AG10803 (cell line): ENCODE results near the gene PHF21B.

Source experiments
- DNase-seq: peaks from one replicate; pipeline ENCODE4 v3.0.0; 2010; ENCODE audit warnings: low read depth
- H3K4me3 ChIP-seq: 2 replicates; pipeline ENCODE4 v1.5.1; 2011; ENCODE audit warnings: mild to moderate bottlenecking, low read length, control low read depth
- TF ChIP-seq, protein P1 (sequence below): conservative IDR thresholded peaks from 2 replicates; pipeline ENCODE4 v1.5.1; 2011; ENCODE audit warnings: mild to moderate bottlenecking, low read length, control low read depth, inconsistent platforms

The PHF21B gene

DNA sequence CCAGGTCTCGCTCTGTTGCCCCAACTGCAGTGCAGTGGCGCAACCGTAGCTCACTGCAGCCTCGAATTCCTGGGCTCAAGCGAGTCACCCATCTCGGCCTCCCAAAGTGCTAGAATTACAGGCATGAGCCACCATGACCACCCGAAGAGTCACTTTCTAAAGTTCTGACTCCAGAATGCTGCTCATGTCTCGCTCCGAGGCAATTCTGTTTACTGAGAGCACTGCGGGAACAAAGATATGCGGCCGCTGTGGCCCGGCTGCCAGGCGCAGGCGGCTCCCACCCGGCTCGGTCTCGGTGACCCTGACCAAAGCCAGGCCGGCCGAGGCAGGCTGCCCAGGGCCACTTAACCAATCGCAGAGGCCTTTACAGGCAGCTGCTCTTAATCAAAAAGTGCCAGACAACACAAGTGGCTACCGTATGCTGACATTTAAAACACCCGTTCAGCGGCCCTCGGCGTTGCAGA lies 78.7 kb downstream of the PHF21B start:
- H3K4me3 ChIP-seq, result no peak overlapping the region
- DNase-seq, result peak; percentile 16
- TF ChIP-seq, protein P1, sequence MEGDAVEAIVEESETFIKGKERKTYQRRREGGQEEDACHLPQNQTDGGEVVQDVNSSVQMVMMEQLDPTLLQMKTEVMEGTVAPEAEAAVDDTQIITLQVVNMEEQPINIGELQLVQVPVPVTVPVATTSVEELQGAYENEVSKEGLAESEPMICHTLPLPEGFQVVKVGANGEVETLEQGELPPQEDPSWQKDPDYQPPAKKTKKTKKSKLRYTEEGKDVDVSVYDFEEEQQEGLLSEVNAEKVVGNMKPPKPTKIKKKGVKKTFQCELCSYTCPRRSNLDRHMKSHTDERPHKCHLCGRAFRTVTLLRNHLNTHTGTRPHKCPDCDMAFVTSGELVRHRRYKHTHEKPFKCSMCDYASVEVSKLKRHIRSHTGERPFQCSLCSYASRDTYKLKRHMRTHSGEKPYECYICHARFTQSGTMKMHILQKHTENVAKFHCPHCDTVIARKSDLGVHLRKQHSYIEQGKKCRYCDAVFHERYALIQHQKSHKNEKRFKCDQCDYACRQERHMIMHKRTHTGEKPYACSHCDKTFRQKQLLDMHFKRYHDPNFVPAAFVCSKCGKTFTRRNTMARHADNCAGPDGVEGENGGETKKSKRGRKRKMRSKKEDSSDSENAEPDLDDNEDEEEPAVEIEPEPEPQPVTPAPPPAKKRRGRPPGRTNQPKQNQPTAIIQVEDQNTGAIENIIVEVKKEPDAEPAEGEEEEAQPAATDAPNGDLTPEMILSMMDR, result no peak

DNA sequence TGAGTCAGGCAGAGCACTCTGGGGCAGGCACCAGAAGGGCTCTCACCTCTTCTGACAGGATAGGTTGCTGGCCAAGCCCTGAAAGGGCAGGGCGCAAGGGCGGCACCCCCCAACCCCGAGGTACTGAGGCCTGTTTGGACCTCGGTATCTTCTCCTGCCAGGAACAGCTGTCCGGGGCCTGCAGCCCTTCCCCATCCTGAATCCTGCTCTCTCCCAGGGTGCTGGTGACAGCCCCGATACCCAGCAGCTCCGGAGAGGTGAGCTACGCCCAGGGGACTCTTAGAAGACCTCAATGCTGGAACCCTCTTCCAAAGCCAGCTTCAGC lies 79.1 kb downstream of the PHF21B start:
- no peak overlapping the region for H3K4me3 ChIP-seq
- TF ChIP-seq, protein P1, result no peak
- DNase-seq, result no peak

DNA sequence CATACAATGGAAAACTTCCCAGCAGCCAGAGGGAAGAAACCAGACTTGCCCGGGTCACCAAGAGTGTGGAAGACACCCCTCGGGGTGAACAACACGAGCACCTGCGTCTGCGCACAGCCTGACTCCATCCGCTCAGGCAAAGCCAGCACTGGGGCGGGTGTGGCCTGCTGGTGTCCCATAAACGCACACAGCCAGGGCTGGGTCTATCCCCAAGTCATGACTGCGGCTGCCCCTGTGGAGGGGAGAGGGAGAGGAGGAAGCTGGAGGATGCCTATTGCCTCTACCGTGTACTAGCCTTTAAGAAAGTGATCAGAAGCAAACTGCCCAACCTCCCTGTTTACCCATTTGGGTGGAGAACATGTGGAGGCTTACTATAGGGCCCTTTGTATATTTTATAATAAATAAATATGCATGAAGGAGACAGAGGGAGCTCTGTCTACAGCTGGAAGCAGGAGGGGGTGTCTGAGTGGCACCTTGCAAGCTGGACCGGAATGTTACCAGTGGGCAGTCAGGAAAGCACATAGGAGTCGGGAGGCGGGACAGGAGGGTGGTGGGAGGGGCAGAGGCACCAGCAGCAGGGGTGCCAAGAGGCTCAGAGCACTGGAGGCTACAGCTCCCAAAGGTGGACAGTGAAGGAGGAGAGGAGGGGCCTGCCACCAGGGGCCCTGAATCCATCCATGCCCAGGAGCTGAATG lies 79.6 kb downstream of the PHF21B start:
- DNase-seq, result no peak
- no peak overlapping the region for H3K4me3 ChIP-seq
- TF ChIP-seq, protein P1, result no peak

DNA sequence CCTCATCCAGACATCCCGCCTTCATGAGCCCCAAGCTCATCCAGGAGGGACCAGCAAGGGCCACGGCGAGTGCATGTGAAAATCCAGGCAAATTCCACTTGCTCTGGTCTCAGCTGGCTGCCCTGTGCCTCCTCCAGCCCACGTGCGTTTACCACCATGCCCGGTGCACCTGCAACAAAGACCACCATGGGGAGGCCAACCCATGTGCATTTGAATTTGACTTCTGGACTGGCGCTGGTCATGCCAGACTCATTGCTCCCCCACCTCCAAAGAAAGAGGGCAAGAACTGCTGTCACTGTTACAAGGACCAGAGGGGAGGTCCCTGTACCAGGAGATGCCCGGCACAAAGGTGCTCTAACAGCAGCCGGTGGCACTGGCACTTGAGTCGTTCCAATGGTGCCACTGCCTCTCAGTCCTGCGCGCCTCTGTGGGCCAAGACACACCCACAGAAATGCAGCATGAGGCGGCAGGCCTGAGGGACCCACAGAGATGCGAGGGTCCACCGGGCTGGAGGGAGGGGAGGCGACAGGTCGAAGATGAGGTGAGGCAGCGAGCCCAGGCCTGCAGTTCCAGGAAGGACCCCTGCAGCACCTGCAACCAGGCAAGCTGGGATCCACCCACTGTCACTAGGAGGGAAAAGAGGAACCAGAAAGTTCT lies 80.3 kb downstream of the PHF21B start:
- TF ChIP-seq, protein P1, result no peak
- H3K4me3 ChIP-seq, result no peak overlapping the region
- DNase-seq, result no peak

DNA sequence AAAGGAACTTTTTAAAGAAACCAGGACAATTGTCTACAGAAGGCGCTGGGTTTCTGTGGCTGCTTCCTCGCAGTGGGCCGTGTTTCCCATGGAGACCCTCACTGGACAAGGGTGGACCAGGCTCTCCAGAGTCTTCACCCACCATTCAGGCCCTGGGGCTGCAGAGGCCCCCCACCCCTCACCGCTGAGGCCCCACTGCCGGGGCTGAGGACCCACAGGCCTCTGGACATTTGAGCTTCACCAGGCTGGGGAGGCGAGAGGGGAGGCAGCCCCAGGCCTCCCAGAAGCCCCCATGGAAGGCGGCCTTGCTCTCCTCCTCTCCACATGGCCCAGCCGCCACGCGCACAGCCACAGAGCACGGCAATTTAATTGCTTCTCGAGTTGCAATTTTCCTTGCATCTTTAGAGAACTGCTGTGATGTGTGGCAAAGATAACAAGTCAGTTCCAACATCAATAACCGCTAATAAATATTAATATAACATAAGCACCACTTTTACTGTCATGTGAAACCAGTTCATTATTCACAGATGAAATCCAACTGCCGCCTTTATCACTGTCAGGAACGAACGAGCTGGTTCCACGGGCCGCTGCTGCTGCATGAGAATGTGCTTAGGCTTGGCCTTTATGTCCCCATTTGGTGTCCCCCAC lies 81.0 kb downstream of the PHF21B start:
- TF ChIP-seq, protein P1, result no peak

DNA sequence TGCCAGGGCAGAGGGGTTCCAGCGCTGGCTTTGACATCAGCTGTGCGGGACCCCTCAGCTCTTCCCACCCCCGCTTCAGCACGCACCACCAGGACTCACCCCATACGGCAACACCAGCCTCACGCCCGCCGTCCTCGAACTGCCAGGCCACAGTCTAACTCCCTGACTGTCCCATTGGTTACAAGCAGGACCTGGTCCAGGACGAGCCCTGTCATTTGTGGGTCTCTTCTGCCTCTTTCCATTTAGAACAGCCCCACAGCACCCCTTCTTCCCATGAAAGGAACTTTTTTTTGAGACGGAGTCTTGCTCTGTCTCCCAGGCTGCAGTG lies 81.7 kb downstream of the PHF21B start:
- TF ChIP-seq, protein P1, result no peak
- no peak overlapping the region for H3K4me3 ChIP-seq
- no peak for DNase-seq

More for the DNA sequence above, 81.0 kb downstream of the PHF21B start:
- no peak overlapping the region for H3K4me3 ChIP-seq
- DNase-seq, result no peak

DNA sequence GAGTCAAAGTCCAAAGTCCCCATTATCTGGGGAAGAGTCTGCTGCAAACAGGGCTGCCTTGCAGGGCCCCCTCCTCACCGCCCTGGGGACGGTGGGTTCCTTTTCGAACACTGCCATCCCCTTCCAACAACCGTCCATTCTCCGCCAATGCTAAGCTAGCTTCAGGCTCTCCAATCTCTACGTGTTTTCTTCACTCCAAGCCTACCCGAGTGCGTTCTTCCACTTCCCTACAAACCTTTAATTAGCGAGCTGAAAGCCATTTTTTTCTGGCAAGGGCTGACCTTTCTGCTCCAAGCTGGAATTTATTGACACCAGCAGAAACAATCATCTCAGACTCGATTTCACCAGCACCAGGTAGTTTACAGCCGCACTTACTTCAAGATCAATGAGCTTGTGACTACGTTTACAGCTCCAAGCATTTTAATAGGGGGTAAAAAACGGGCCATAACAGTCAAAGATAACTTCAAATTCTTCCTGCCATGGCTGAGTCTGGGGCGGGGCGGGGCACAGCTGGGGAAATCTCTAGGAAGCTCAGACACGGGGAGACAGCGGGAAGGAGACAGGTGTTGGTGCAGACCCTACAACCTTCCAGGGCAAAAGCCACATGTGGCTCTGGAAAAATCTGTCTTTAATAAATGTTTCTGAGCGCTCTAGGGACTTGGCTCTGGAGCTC lies 82.2 kb downstream of the PHF21B start:
- TF ChIP-seq, protein P1, result no peak
- DNase-seq, result no peak
- H3K4me3 ChIP-seq, result no peak overlapping the region
